Measurements from ENCODE around the gene PDS5B. TPM values are rescaled to one million over a fixed set of nuclear protein-coding genes. Genes with fewer than 3 reads are reported as not detected.
"Not testable (repeated sequence)": the region's sequence is repeated elsewhere in the genome, so short reads cannot be mapped to it uniquely, and the experiment has no call there.

Gene PDS5B, protein sequence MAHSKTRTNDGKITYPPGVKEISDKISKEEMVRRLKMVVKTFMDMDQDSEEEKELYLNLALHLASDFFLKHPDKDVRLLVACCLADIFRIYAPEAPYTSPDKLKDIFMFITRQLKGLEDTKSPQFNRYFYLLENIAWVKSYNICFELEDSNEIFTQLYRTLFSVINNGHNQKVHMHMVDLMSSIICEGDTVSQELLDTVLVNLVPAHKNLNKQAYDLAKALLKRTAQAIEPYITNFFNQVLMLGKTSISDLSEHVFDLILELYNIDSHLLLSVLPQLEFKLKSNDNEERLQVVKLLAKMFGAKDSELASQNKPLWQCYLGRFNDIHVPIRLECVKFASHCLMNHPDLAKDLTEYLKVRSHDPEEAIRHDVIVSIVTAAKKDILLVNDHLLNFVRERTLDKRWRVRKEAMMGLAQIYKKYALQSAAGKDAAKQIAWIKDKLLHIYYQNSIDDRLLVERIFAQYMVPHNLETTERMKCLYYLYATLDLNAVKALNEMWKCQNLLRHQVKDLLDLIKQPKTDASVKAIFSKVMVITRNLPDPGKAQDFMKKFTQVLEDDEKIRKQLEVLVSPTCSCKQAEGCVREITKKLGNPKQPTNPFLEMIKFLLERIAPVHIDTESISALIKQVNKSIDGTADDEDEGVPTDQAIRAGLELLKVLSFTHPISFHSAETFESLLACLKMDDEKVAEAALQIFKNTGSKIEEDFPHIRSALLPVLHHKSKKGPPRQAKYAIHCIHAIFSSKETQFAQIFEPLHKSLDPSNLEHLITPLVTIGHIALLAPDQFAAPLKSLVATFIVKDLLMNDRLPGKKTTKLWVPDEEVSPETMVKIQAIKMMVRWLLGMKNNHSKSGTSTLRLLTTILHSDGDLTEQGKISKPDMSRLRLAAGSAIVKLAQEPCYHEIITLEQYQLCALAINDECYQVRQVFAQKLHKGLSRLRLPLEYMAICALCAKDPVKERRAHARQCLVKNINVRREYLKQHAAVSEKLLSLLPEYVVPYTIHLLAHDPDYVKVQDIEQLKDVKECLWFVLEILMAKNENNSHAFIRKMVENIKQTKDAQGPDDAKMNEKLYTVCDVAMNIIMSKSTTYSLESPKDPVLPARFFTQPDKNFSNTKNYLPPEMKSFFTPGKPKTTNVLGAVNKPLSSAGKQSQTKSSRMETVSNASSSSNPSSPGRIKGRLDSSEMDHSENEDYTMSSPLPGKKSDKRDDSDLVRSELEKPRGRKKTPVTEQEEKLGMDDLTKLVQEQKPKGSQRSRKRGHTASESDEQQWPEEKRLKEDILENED (N-terminal part only)
- 19.1 TPM for polyA plus RNA-seq (2013, experiment 1 of 2; ENCODE audit: insufficient read length)
- polyA plus RNA-seq (2013, experiment 2 of 2; ENCODE audit: insufficient read length): 14.5 TPM

GRCh38 chr13:32586080-32586900, at the start of gene PDS5B:
TSS of gene PDS5B (plus strand) at chr13:32586452. CDS start at chr13:32648773, 62,321 bp downstream.
- peak; percentile 95 for DNase-seq

DNA sequence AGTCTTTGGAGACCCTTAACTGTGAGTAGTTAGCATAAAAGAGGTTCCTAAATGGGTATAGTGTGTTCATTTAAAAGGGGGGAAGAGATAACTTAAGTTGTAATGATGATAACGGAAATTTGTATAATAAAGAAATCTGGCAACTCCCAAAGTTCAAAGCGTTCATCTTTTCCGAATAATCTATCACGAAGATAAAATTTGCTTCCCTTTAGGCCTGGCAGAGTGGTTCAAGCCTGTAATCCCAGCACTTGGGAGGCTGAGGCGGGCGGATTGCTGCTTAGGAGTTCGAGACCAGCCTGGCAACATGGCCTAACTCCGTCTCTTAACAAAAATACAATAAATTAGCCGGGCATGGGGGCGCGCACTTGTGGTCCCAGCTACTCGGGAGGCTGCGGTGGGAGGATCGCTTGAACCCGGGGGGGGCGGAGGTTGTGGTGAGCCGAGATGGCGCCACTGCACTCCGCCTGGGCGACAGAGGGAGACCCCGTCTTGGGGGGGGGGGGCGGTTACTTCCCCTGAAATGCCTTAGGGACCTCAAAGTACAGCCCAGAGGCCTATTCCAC, 48.6 kb upstream of the PDS5B start:
- DNase-seq: peak; percentile 7

DNA sequence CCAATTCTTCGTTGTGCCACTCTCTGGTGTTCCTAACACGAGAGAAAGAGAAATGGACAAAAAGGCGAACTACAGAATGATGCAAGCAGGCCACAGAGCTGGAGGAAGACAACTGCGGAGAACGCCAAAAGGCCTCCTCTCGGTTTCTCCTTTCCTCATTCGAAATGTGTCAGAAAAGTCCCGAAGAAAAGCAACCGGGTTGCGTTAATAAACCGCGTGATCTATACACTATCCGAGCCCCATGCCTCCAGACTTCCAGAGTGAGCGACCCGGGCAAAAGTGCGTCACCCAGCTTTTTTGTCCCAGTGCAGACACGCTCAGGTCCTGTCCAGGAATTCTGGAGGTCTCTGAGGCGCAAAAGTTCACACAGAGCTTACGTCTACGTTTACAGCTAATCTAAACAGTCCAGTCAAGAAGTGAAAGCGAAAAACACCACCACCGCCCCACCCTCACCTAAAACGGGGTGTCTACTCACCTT, 48.1 kb upstream of the PDS5B start:
- peak; percentile 43 for DNase-seq

DNA sequence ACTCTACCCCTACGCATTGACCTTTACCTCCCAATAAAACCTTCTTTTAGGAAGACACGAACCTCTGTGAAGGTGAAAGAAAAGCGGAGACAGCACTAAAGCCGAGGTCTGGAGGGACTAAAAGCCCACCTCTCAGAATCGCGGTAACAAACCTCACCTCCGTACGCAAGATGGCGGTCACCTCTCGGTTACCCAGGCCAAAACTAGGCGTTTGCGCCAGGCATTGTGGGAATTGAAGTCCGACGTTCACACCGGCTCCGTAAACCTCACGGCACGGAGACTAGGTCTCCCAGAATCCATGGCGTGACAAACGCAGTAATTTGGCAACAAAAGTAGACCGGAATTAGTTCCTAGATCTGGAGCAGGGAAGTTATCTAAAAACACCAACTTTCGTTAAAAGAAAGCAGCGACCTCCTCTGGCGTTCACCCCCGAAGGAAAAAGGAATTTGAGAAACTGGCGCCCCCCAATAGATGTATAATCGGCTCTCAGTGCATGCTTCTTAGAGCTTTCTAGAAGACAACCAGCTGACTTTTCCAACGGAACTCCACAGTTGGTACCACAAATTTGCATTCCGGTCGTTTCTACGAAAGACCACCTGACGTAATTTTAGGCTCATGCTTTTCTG, 47.5 kb upstream of the PDS5B start, which contains the start of gene N4BP2L2:
Gene N4BP2L2 (minus strand): TSS at position 175 of the 626 bp plus-strand sequence. CDS start 1,768 bp downstream, outside the sequence.
- peak; percentile 98 for DNase-seq

DNA sequence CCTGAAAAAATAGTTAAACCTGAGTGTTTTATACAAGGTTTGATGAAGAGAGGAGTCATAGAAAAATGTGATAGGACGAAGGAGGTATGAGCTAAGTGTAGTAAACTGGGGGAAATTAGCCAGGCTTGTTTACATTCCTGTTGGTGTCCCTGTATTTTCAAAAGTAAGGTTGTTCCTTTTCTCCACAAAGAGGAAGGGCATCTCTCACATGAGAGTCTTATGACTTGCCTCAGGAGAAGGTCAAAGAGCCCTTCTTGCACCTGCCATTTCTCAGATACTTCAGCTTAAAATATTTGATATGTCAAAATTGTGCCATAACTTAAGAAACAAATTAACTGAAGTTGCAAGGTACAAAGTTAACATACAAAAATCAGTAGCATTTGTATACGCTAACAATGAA, 44.0 kb upstream of the PDS5B start:
- DNase-seq: no peak

DNA sequence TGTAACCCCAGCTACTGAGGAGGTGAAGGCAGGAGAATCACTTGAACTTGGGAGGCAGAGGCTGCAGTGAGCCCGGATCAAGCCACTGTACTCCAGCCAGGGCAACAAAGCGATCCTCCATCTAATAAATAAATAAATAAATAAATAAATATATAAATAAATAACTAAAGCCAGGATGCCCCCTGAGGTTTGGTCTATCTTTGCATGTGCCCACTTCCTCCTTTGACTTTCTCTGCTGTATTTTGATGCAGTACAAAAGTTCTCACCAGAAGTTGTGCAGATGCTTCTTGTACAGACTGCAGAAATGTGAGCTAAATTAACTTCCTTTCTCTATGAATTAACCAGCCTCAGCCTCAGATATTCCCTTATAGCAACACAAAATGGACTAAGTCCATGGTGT, 41.2 kb upstream of the PDS5B start:
- DNase-seq: no peak

- peak; percentile 12 for DNase-seq
Measured at GRCh38 chr13:32548837-32549236, 37.4 kb upstream of the PDS5B start.

DNA sequence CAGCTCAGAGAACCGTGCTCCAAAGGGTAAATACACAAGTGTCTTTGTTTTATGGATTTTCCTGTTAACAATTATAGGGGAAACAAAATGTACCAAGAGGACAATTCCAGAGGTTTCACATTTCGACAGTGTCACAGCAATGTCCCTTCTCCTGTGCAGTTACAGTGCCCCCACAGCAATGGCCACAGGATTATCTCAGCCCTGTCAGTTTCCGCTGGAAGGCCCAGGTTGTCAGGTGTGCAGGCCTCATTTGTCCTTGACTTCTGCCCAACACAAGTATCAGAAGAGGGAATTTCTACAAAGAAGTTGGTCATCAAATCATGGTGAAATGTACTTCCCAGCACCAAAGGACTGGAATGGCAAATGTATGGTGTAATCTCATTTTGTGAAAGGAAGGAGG, 36.5 kb upstream of the PDS5B start:
- DNase-seq: no peak

DNA sequence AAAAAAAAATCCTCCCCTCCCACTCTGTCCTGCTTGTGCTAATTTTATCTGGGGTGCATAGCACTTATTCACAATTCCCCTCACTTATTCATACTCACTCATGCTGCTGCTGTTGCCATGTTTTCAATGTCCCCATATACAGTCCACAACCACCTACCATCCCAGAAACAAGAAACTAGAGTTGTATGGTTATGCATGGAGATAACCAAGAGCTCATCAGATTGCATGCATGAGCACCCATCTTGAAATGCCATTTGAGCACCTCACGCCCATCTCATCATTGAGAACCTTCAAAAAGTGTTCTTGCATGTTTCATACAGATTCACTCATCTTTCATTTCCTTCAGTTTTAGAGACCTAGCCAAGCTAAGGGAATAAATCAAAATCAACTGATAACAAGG, 32.5 kb upstream of the PDS5B start:
- DNase-seq: no peak

DNA sequence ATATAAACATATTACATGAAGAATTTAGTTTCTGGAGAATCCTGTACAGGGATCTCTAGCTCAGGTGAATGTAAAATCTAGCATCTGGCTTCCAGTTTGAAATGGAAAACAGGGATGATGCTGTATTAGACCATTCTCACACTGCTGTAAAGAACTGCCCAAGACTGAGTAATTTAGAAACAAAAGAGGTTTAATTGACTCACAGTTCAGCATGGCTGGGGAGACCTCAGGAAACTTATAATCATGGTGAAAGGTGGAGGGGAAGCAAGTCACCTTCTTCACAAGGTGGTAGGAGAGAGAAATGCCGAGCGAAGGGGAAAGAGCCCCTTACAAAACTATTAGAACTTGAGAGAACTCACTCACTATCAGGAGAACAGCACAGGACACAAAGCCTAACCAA, 30.6 kb upstream of the PDS5B start:
- DNase-seq: no peak

GRCh38 chr13:32560842-32561241, 25.4 kb upstream of the PDS5B start:
- DNase-seq: not testable (repeated sequence)

DNA sequence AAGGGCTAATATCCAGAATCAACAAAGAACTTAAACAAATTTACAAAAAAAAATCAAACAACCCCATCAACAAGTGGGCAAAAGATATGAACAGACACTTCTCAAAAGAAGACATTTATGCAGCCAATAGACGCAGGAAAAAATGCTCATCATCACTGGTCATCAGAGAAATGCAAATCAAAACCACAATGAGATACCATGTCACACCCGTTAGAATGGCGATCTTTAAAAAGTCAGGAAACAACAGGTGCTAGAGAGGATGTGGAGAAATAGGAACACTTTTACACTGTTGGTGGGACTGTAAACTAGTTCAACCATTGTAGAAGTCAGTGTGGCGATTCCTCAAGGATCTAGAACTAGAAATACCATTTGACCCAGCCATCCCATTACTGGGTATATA, 10.6 kb upstream of the PDS5B start:
- not testable (repeated sequence) for DNase-seq

DNA sequence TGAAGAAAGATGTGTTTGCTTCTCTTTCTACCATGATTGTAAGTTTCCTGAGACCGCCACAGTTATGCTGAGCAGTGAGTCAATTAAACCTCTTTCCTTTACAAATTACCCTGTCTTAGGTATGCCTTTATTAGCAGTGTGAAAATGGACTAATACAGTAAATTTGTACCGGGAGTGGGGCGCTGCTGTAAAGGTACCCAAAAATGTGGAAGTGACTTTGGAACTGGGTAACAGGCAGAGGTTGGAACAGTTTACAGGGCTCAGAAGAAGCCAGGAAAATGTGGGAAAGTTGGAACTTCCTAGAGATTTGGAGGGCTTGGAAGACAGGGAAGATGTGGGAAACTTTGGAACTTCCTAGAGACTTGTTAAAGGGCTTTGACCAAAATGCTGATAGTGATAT, 9.2 kb upstream of the PDS5B start:
- DNase-seq: no peak

GRCh38 chr13:32581177-32581786, 5.0 kb upstream of the PDS5B start:
- peak; percentile 32 for DNase-seq

GRCh38 chr13:32582281-32582680, 4.0 kb upstream of the PDS5B start:
- DNase-seq: no peak

DNA sequence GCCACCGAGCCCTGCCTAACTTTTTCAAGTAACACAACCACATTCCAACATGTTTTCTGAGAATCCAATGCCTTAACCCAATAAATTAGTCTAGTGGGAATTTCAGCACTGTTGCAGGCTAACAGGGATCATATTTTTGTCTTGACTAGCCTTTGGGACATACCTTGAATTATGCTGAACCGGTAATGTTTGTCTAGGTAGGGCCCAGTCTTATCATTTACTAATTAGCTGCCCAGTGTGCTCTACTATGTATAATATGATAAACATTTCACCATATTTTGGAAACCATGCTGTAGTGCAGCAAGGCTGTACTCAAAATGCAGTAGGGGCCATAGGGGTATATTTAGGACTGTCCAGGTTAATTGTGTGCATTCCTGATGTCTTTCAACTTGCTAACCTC, 3.3 kb upstream of the PDS5B start:
- no peak for DNase-seq

- peak; percentile 36 for DNase-seq
Measured at GRCh38 chr13:32585550-32586079, 637 bp upstream of the PDS5B start.

GRCh38 chr13:32587011-32587810, 959 bp downstream of the PDS5B start:
- peak; percentile 63 for DNase-seq

DNA sequence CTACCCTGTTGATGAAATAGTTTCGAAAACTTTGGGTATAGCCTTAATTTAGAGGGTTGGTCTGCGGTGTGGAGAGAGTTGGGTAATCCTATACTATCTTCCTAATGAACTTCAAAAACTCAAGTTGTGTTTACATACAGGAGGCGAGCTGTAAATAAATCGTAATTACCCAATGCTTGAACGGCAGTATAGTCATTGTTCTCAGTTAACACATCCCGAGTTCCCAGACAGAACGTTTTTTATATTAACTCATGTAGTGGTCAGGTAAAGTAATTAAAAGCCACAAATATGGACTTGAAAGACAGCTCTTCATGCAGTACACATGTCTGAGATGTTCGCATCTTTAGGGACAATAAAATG, 1.5 kb downstream of the PDS5B start:
- no peak for DNase-seq

All from fibroblast of skin of back (primary cell).